IPS-18c (cell line): ENCODE data around the gene ADARB2.

Source experiments
- H3K4me3 ChIP-seq: 2 replicates; pipeline ENCODE4 v1.7.0; 2013; ENCODE audit warnings: low read depth, mild to moderate bottlenecking, low read length, moderate library complexity; ENCODE audit not compliant: insufficient read depth
- H3K9me3 ChIP-seq: one replicate; pipeline ENCODE4 v1.6.1; 2013; ENCODE audit warnings: mild to moderate bottlenecking, low read length, moderate library complexity; ENCODE audit not compliant: control insufficient read depth, insufficient read depth

ADARB2 gene

DNA sequence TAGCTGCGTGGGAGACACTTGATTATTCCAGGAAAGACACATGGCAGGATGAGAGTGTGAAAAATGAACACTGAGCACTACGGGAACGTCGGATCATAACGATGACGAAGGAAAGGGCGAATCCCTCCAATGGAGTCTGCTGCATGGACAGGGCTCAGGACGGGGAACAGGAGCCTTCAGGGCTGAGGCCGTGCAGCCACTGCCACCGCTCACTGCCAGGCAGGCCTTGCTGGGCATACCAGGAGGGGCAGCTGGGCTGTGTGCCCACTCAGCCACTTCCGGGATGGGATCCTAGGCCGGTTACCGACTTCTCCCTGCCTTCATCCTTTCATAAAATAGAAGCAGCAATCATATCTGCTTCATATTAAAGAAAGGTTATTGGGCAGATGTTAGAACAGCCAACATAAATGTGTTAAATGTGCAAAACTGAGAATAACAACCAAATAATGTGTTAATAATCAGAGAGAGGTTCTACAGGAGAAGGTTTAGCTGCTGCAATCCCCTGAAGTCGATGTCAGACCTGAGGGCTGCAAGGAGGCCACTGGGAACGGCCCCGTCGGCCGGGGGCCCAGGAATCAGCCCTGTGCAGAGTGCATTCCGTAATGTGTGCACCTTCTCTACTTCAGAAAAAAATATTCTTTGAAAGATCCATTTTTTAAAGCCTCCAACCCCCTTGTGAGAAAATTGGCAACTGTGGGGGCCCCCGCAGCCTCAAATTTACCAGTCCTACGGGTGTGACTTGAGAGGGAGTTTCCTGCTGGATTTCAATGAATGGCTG is 63.6 kb downstream of the ADARB2 start:
- Histone ChIP-seq H3K9me3 (peaks cover 2% of the 10 kb centered on the region), H3K4me3 (no peak overlapping the region)

DNA sequence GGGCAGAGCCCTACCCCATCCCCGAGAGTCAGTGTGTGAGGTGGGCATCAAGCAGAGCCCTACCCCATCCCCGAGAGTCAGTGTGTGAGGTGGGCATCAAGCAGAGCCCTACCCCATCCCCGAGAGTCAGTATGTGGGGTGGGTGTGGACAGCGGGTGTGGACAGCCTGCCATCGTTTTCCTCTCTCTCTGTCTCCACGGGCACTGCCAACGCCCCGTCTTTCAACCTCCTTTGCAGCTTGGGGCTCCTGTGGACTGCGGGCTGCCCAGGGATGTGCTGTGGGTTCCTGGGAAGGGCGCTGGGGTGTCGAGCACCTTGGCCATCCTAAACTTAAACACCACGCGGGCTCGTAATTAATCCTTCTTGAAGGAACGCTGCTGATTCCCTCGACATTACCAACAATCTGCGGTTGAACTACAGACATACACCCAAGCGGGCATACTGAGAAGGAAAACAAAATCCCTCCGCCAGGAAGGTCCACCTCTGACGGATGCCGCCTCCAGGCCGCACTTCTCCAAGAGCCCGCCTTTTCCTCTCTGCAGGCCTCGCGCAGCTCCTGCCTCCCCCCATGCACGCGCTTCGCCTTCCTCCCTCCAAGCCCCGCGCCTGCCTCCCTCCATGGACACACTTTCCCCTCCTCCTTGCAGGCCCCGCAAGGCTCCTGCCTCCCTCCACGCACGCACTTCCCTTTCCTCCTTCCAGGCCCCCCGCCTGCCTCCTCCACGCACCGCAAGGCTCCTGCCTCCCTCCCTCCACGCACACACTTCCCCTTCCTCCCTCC is 65.1 kb downstream of the ADARB2 start:
- peaks cover 2% of the 10 kb centered on the region for H3K9me3 ChIP-seq
- no peak overlapping the region for H3K4me3 ChIP-seq

DNA sequence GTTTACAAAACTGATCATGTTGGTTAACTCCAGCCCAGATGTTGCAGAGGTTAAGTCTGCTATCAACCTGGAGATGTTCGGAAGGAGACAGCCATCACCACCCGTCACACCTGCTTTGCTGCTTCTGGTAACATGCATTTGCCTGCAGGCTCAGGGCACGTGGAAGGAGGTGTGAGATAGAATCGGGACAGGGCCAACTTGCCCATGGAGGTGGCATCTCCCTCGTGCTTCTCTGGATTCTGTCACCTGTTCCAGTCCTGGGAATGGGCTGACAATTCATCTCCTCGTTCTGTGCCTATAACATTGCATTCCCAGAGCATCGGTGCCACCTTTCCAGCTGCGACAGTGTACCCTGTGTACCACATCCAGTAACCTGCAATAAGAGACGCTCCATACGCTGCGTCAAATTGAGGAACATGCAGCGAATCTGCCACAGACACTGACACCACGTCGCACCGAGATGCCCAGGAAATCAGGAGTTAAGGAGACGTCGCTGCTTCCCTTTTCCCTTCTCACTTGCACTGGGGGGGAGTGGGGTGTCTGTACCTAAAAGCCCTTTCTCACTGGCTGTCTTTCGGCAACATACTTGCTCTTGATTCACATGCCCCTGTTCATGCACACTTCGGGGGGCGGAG is 65.8 kb downstream of the ADARB2 start:
- Histone ChIP-seq H3K4me3 (no peak overlapping the region), H3K9me3 (peaks cover 2% of the 10 kb centered on the region)

DNA sequence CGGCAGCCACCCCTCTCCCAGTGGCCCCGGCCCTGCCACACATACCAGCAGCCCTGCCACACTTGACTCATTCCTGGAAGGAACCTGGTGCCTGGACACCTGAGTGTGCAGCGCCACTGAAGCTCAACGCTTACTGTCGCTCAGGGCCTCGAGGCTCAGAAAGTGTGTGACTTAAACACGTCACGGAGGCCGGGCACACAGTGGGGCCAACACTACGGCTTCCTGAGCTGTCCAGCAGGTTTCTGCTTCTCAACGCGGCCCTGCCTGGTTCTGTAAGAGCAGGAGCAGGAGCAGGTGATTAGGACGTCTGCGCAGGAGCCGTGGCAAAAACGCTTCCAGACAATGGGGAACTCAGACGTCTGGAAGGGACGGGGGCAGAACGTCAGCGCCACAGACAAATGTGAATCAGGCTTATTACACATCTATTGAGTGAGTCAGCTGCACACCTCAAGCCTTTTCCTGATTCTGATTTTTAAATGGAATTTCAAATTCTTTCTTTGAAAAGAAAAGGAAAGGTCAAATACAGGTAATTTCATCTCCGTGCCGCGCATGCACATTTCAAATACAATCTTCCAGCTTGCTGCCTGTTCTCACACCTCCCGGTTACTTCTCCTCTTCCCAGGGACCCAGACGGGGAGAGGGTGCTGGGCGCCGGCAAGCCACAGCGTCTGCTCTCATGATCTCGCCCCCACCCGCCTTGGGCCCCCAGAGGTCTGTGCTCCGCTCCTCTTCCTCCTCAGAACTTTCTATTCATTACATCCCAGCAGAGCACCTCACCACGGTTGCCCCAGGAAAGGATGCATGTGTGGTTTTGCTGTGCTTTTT is 66.6 kb downstream of the ADARB2 start:
- peaks cover 2% of the 10 kb centered on the region for H3K9me3 ChIP-seq
- no peak overlapping the region for H3K4me3 ChIP-seq

DNA sequence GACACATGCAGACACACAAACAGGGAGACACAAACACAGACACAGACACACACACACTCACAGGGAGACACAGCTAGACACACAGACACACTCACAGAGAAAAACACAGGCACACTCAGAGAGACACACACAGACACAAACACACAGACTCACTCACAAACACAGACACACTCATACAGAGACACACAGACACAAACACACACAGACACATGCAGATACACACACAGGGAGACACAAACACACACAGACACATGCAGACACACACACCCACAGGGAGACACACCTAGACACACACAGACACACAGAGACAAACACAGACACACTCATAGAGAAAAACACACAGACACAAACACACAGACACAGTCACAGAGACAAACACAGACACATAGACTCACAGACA is 67.9 kb downstream of the ADARB2 start:
- no peak overlapping the region for H3K4me3 ChIP-seq
- no peaks in the 10 kb centered on the region for H3K9me3 ChIP-seq

DNA sequence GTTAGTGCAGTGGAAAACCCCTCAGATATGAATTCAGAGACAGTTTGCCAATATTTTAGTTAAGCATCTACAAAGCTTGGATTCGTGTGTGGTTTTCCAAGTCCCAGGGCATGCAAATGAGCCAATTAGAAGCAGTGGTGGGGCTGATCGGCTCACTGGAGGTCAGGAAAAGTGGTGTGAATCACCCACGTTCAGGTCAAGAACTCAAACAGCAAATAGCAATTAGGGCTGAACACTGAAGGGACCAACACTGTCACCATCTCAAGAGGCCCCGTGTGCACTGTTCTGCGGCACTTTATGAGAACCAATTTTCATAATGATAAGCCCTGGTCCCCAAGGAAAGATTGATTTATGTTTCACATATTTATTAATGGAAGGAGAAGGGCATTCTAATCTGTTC is 68.9 kb downstream of the ADARB2 start:
- Histone ChIP-seq H3K9me3 (no peaks in the 10 kb centered on the region), H3K4me3 (no peak overlapping the region)

DNA sequence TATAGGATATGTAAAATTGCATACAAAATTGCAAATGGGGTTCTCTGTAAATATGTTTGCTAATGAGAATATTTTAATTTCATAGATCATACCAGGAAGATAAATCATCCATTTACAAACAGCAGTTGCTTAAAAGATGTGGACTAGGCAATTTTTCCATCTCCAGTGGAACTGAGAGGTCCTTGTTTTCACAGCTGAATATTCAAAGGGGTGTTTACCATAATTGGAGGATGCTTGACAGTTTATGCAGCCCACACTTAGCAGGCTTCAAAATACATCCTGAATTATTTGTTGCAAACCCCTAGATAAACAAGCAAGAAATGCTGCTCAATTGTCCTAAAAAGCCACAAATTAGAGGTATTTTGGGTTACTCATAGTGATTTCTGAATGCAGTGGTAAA is 69.9 kb downstream of the ADARB2 start:
- H3K4me3 ChIP-seq = no peak overlapping the region
- H3K9me3 ChIP-seq = no peaks in the 10 kb centered on the region

DNA sequence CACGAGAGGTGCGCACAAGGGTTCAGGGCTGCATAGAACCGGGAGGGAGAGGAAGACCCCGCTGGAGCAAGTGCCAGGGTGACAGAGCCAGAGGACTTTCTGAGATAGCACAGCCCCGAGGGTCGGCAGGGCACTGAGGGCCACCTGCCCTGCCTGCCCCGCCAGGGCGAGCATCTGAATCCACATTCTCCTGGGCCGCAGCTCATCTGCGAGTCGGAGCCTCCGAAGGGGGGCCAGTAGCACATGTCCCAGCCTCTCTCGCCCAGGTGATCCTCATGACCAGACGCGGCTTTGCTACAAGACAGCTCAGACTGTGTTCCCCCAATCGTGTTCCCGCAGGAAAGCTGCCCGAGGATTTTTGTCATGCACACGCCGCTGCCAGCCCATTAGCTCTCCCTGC is 71.2 kb downstream of the ADARB2 start:
- no peak overlapping the region for H3K4me3 ChIP-seq
- H3K9me3 ChIP-seq = no peaks in the 10 kb centered on the region

DNA sequence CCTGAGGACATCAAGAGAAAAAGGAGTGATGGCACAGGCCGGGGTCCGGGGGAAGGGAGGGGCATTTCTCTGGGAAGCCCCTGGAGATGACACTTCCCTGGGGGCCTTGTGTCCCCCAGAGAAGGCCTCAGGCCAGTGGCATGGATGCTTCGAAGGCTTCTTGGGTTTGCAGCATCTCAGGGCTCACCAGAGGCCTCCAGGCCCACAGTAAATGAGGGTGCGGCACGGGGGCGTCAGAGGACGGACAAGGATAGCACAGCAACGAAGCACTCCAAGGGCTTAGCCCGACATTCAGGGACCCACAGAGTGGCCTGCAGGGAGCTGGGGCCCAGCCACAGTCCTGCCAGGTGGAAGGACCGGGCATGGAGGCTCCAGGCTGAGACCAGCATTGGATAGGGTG is 71.6 kb downstream of the ADARB2 start:
- Histone ChIP-seq H3K4me3 (no peak overlapping the region), H3K9me3 (no peaks in the 10 kb centered on the region)

DNA sequence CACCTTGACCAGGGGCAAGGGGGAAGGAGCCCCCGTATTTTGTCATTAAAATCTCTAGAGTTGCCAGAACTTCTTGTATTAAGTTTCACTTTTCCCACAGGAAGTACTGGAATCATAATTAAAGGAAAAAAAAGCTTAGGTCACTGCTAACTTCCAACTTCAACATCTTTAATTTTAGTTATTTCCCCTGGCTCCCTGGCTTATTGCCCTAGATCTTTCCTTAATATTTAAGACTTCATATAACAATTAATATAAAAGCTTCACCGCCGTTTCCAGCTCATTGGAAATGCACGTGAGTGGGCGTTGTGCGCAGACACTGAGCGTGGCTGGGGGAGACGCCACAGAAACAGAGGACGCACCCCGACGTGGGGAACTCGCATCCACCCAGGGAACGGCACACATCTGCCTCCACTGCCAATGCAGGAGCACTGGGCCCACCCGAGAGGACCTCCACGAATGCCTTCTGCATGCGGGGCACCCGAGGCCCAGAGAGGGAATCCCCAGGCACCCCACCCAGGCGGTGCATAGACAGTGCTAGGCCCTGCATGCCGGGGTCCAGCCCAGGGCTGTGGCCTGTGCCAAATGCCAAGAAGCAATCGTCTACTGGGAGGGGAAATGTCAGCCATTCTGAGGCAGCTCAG is 72.2 kb downstream of the ADARB2 start:
- H3K9me3 ChIP-seq = no peaks in the 10 kb centered on the region

DNA sequence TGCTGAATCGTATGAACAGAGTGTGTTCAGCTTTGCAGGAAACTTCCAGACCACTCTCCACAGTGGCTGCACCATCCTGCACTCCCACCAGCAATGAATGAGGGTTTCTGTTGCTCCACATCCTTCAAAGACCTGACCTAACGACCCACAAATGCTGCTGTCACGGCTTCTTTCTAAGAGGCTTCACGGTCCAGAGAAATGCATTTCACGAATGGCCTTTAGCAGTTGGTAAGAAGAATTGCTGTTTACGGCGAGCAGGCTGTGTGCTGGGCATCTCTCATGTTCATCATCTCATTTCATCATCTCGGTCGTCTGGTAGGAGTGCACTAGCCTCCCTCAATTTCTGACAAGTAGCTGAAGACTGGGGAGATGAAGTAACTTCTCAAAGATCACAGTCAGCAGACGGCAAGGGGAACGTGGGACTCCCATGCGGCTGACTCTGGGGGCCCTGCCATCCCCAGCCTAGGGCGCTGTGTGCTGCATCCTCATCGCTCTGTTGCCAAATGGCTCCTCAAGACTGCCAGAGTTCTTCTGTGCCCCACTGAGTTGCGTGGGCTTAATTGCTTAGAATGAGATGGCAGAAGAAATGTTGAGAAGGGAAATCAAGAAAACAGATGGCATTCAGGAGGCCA is 72.9 kb downstream of the ADARB2 start:
- Histone ChIP-seq H3K4me3 (no peak overlapping the region), H3K9me3 (no peaks in the 10 kb centered on the region)

More for the DNA sequence above, 72.2 kb downstream of the ADARB2 start:
- no peak overlapping the region for H3K4me3 ChIP-seq

DNA sequence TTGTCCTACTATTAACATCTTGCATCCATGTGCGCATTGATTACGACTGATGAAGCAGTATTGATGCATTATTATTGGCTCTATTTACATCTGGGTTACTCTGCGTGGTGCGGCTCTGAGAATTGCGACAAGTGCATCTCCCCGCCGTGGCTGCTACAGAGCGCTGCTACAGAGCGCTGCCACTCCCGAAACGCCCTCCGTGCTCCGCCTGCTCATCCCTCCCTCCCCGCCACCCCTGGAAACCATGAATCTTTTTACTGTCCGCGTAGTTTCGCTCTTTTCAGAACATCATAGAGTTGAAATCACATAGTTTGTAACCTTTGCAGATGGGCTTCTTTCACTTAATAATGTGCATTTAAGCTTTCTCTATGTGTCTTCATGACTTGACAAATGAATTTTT is 74.1 kb downstream of the ADARB2 start:
- no peaks in the 10 kb centered on the region for H3K9me3 ChIP-seq
- H3K4me3 ChIP-seq = no peak overlapping the region

DNA sequence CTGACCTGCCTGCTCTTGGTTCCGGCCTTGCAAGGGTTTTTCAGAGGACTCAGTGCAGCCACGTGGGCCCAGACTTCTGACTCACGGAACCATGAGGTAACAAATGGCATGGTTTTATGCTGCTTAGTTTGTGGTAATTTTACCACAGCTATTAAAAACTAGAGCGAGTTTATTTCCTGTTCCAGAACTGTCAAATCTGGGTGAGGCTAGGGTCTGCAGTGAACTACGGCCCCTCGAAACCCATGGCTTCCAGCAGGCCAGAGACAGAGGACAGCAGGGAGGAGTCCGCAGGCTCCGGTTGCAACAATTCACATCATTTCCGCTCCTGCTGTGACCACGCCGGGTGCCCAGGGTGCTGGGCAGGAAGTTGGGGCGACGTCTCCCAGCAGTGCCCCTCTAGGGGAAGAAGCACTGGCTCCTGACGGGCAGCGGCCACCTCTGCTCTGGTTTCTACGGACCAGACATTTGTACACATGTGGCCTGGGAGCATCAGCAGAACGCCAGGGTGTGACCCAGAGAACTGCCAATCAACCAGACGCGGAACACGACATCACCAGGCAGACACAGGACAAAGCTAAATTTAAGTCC is 74.8 kb downstream of the ADARB2 start:
- Histone ChIP-seq H3K4me3 (no peak overlapping the region), H3K9me3 (no peaks in the 10 kb centered on the region)

DNA sequence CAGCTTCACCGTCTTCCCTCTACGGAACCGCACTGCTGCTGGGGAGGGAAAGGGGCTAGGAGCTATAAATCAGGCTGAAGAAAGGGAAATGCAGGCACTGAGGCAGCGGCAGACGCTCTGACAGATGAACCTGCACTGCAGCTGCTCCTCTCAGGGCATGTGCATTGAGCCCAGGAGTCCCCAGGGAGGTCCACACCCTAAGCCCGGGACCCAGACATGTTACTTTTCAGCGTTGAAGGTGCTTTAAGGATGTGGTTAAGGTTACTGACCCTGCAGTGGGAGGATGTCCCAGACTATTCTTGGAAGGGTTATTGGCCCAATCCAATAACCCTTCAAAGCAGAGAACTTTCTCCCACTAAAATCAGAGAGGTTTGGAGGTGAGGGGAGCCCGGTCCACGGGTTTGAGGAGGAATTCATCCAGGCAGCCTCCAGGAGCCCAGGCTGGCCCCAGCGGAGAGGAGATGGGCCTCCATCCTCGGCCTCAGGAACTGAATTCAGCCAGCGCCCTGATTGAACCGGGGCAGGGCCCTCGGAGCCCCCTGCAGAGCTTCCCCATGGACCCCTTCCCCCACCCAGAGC is 75.4 kb downstream of the ADARB2 start:
- Histone ChIP-seq H3K4me3 (no peak overlapping the region), H3K9me3 (no peaks in the 10 kb centered on the region)

DNA sequence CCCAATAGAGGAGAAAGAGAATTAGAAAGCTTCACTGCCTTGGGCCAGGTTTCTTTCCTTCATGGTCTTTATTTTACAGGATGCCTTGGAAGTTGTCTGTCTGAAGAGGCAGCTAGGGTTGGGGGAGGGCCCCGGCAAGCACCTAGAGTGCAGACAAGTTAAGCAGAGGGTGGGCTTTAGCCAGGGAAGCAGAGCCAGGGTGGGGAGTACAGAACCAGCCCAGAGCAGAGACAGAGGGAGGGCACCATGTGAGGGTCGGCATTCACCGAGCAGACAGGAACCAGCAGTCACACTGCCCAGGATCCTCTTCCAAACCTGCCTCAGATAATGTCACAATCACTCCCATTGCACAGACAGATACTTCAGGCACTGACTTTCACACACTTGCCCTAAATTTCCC is 75.9 kb downstream of the ADARB2 start:
- no peak overlapping the region for H3K4me3 ChIP-seq

DNA sequence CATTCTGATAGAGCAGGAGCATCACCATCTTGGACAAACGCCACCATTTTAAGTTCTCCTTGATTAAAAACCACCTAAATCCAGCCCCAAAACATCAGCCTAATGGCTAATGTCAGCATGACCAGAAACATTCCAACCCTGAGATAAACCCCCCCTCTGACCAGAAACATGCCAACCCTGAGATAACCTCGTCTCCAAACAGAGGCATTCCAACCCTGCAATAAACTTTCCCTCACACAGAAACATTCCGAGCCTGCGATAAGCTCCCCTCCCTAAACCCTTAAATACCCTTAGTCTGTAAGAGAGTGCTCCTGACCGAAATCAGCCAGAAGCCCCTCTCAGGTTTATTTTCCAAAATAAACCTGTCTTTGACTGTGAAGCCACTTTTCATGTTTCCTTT is 76.5 kb downstream of the ADARB2 start:
- Histone ChIP-seq H3K4me3 (no peak overlapping the region), H3K9me3 (no peaks in the 10 kb centered on the region)

More for the DNA sequence above, 75.9 kb downstream of the ADARB2 start:
- H3K9me3 ChIP-seq = no peaks in the 10 kb centered on the region
